Measurements from ENCODE around the gene ZNF275.
"Not testable (repeated sequence)": the region's sequence is repeated elsewhere in the genome, so short reads cannot be mapped to it uniquely, and the experiment has no call there.

ZNF275 gene

GRCh38 chrX:153387345-153387744 is 53.4 kb downstream of the ZNF275 start:
- no peak for DNase-seq (ENCODE audit: low read depth in 1 of 2, low spot score in 1 of 2)

GRCh38 chrX:153387987-153388721 is 54.2 kb downstream of the ZNF275 start:
- DNase-seq (ENCODE audit: low read depth in 1 of 2, low spot score in 1 of 2): no peak

- DNase-seq (ENCODE audit: low read depth in 1 of 2, low spot score in 1 of 2): no peak
These were observed 54.9 kb downstream of the ZNF275 start for GRCh38 chrX:153388722-153389459.

- DNase-seq (ENCODE audit: low read depth in 1 of 2, low spot score in 1 of 2): not testable (repeated sequence)
These were observed 55.5 kb downstream of the ZNF275 start for GRCh38 chrX:153389460-153389768.

- DNase-seq (ENCODE audit: low read depth in 1 of 2, low spot score in 1 of 2): no peak
These were observed 58.8 kb downstream of the ZNF275 start for GRCh38 chrX:153392642-153393321.

- DNase-seq (ENCODE audit: low read depth in 1 of 2, low spot score in 1 of 2): no peak
These were observed 60.7 kb downstream of the ZNF275 start for GRCh38 chrX:153394612-153395011.

GRCh38 chrX:153395613-153396319 is 61.8 kb downstream of the ZNF275 start:
- DNase-seq (ENCODE audit: low read depth in 1 of 2, low spot score in 1 of 2): no peak

- DNase-seq (ENCODE audit: low read depth in 1 of 2, low spot score in 1 of 2): no peak
These were observed 62.6 kb downstream of the ZNF275 start for GRCh38 chrX:153396320-153397195.

GRCh38 chrX:153397256-153397960 is 63.5 kb downstream of the ZNF275 start:
- DNase-seq (ENCODE audit: low read depth in 1 of 2, low spot score in 1 of 2): no peak

GRCh38 chrX:153398275-153398960 is 64.5 kb downstream of the ZNF275 start:
- DNase-seq (ENCODE audit: low read depth in 1 of 2, low spot score in 1 of 2): no peak

- DNase-seq (ENCODE audit: low read depth in 1 of 2, low spot score in 1 of 2): peak; percentile 4 to 18
These were observed 66.5 kb downstream of the ZNF275 start for GRCh38 chrX:153400146-153401132.

- no peak for DNase-seq (ENCODE audit: low read depth in 1 of 2, low spot score in 1 of 2)
These were observed 67.3 kb downstream of the ZNF275 start, which contains the start of gene PNMA6E for GRCh38 chrX:153401133-153401764. Gene PNMA6E (minus strand): TSS chrX:153401350. CDS start chrX:153398849, 2,501 bp downstream.

All from activated CD4-positive, alpha-beta T cell treated with anti-CD3 and anti-CD28 coated beads, Interleukin-2, amount 50 U/mL, for 24 hours (primary cell).